Trophoblast cell (in vitro differentiated cells and primary cell): ENCODE measurements around the gene SEMA3G.

Experiments used
- DNase-seq, 2 donors: peaks; one replicate each; pipeline ENCODE4 v3.0.0-alpha.2; 2016
- H2AFZ ChIP-seq: 2 replicates; pipeline ENCODE4 v1.6.1; 2013; ENCODE audit warnings: low read length, moderate library complexity, mild to moderate bottlenecking; ENCODE audit not compliant: insufficient read depth, poor library complexity
- H2AK5ac ChIP-seq: 2 replicates; pipeline ENCODE4 v1.6.1; 2013; ENCODE audit warnings: mild to moderate bottlenecking, low read length
- H2BK120ac ChIP-seq: 2 replicates; pipeline ENCODE4 v1.6.1; 2013; ENCODE audit warnings: low read length, mild to moderate bottlenecking, moderate library complexity; ENCODE audit not compliant: insufficient read depth, poor library complexity
- H2BK12ac ChIP-seq: 2 replicates; pipeline ENCODE4 v1.6.1; 2013; ENCODE audit warnings: mild to moderate bottlenecking, low read length, moderate library complexity
- H2BK5ac ChIP-seq: 2 replicates; pipeline ENCODE4 v1.6.1; 2013; ENCODE audit warnings: low read length, low read depth, moderate library complexity, mild to moderate bottlenecking; ENCODE audit not compliant: poor library complexity
- H3K14ac ChIP-seq: 2 replicates; pipeline ENCODE4 v1.6.1; 2013; ENCODE audit warnings: mild to moderate bottlenecking, low read length
- H3K18ac ChIP-seq: 2 replicates; pipeline ENCODE4 v1.6.1; 2013; ENCODE audit warnings: mild to moderate bottlenecking, low read length
- H3K23ac ChIP-seq: 2 replicates; pipeline ENCODE4 v1.6.1; 2013; ENCODE audit warnings: low read length
- H3K27ac ChIP-seq: 2 replicates; pipeline ENCODE4 v1.5.1; 2013; ENCODE audit warnings: low read depth, mild to moderate bottlenecking, inconsistent platforms, low read length, moderate library complexity
- H3K27me3 ChIP-seq: 2 replicates; pipeline ENCODE4 v1.6.1; 2013; ENCODE audit warnings: inconsistent platforms, mild to moderate bottlenecking, low read length, moderate library complexity; ENCODE audit not compliant: insufficient read depth
- H3K36me3 ChIP-seq, 2 experiments: 1 replicate in 1 of 2; 2 replicates in 1 of 2; pipeline ENCODE4 v1.6.1; 2013; ENCODE audit warnings: low read length in 2 of 2, mild to moderate bottlenecking in 2 of 2, moderate library complexity in 1 of 2; ENCODE audit not compliant: insufficient read depth in 2 of 2, control insufficient read depth in 1 of 2
- H3K4ac ChIP-seq: 2 replicates; pipeline ENCODE4 v1.6.1; 2013; ENCODE audit warnings: low read depth, mild to moderate bottlenecking, low read length, moderate library complexity
- H3K4me1 ChIP-seq, 2 experiments: 1 replicate in 1 of 2; 2 replicates in 1 of 2; pipeline ENCODE4 v1.6.1; 2013; ENCODE audit warnings: low read length in 2 of 2, mild to moderate bottlenecking in 2 of 2, moderate library complexity in 1 of 2; ENCODE audit not compliant: insufficient read depth in 2 of 2, control insufficient read depth in 1 of 2
- H3K4me2 ChIP-seq: 2 replicates; pipeline ENCODE4 v1.6.1; 2013; ENCODE audit warnings: inconsistent platforms, mild to moderate bottlenecking, low read length, moderate library complexity
- H3K4me3 ChIP-seq: 2 replicates; pipeline ENCODE4 v1.5.1; 2013; ENCODE audit warnings: mild to moderate bottlenecking, low read depth, low read length, inconsistent platforms
- H3K79me1 ChIP-seq: one replicate; pipeline ENCODE4 v1.6.1; 2013; ENCODE audit warnings: low read length
- H3K79me2 ChIP-seq: 2 replicates; pipeline ENCODE4 v1.6.1; 2013; ENCODE audit warnings: low read length, mild to moderate bottlenecking; ENCODE audit not compliant: control insufficient read depth, insufficient read depth, poor library complexity
- H3K9ac ChIP-seq: 2 replicates; pipeline ENCODE4 v1.6.1; 2013; ENCODE audit warnings: mild to moderate bottlenecking, low read length
- H3K9me3 ChIP-seq: 2 replicates; pipeline ENCODE4 v1.6.1; 2013; ENCODE audit warnings: low read depth, mild to moderate bottlenecking, control low read depth, inconsistent platforms, low read length; ENCODE audit not compliant: insufficient read depth
- H4K12ac ChIP-seq: 2 replicates; pipeline ENCODE4 v1.6.1; 2013; ENCODE audit warnings: low read depth, mild to moderate bottlenecking, low read length, moderate library complexity
- H4K8ac ChIP-seq: 2 replicates; pipeline ENCODE4 v1.6.1; 2013; ENCODE audit warnings: low read depth, mild to moderate bottlenecking, low read length, moderate library complexity
- H4K91ac ChIP-seq: one replicate; pipeline ENCODE4 v1.6.1; 2013; ENCODE audit warnings: low read depth, mild to moderate bottlenecking, low read length, moderate library complexity
- WGBS: extraction: QIAGEN DNeasy Blood & Tissue Kit; methylation state at CpG from one replicate; pipeline ENCODE4 v1.1.7; 2013; ENCODE audit warnings: missing lambda C conversion rate; ENCODE audit not compliant: insufficient read length, insufficient coverage; ENCODE audit errors: extremely low coverage; 5-methylcytosine and 5-hydroxymethylcytosine counted together

SEMA3G gene

GRCh38 chr3:52420388-52420787 lies 24.5 kb downstream of the SEMA3G start:
- no peak for DNase-seq
- Histone ChIP-seq H3K9ac (no peak overlapping the region), H3K14ac (no peak overlapping the region), H2AFZ (no peak overlapping the region), H3K23ac (no peak overlapping the region), H4K8ac (no peak overlapping the region), H3K4me2 (no peak overlapping the region), H2BK120ac (no peak overlapping the region), H3K27ac (no peak overlapping the region), H3K9me3 (no peaks in the 10 kb centered on the region), H3K79me1 (no peaks in the 10 kb centered on the region), H3K27me3 (no peaks in the 10 kb centered on the region), H3K4me3 (no peak overlapping the region), H4K91ac (no peak overlapping the region), H3K4me1 (no peaks in the 10 kb centered on the region), H3K79me2 (no peaks in the 10 kb centered on the region), H4K12ac (no peak overlapping the region), H3K18ac (no peak overlapping the region), H2BK5ac (no peak overlapping the region), H3K36me3 (no peaks in the 10 kb centered on the region), H2BK12ac (no peak overlapping the region), H3K4ac (no peak overlapping the region), H2AK5ac (no peak overlapping the region)
- no CpG with 5 or more reads among the region's 2 CpGs for WGBS

GRCh38 chr3:52415800-52416199 lies 29.1 kb downstream of the SEMA3G start:
- H3K27me3 ChIP-seq = no peaks in the 10 kb centered on the region
- no peak overlapping the region for H3K4me3 ChIP-seq
- H3K9ac ChIP-seq = no peak overlapping the region
- H3K4me2 ChIP-seq = no peak overlapping the region
- no peak overlapping the region for H2BK120ac ChIP-seq
- H3K9me3 ChIP-seq = no peaks in the 10 kb centered on the region
- no peak overlapping the region for H4K8ac ChIP-seq
- no peak overlapping the region for H2BK5ac ChIP-seq
- no peaks in the 10 kb centered on the region for H3K79me1 ChIP-seq
- no peak overlapping the region for H2AK5ac ChIP-seq
- no peak overlapping the region for H3K4ac ChIP-seq
- H2AFZ ChIP-seq = no peak overlapping the region
- no peaks in the 10 kb centered on the region for H3K79me2 ChIP-seq
- H4K91ac ChIP-seq = no peak overlapping the region
- no peak for DNase-seq
- no peak overlapping the region for H3K27ac ChIP-seq
- WGBS = no CpG with 5 or more reads among the region's 3 CpGs
- H3K23ac ChIP-seq = no peak overlapping the region
- H4K12ac ChIP-seq = no peak overlapping the region
- H3K36me3 ChIP-seq = no peaks in the 10 kb centered on the region
- no peak overlapping the region for H3K14ac ChIP-seq
- H3K4me1 ChIP-seq = peaks cover 4 to 6% of the 10 kb centered on the region in 2 experiments
- H3K18ac ChIP-seq = no peak overlapping the region
- no peak overlapping the region for H2BK12ac ChIP-seq

- Histone ChIP-seq H3K27me3 (no peaks in the 10 kb centered on the region), H2BK5ac (no peak overlapping the region), H3K79me2 (peaks cover 9% of the 10 kb centered on the region), H3K14ac (no peak overlapping the region), H2BK12ac (no peak overlapping the region), H3K23ac (peak overlapping the region; percentile 8), H3K79me1 (peaks cover 10% of the 10 kb centered on the region), H3K9ac (no peak overlapping the region), H4K12ac (no peak overlapping the region), H2BK120ac (no peak overlapping the region), H4K91ac (no peak overlapping the region), H3K4me1 (peaks cover 8 to 13% of the 10 kb centered on the region in 2 experiments), H3K9me3 (peaks cover 1% of the 10 kb centered on the region), H3K36me3 (peaks cover 43 to 46% of the 10 kb centered on the region in 2 experiments), H3K4me3 (no peak overlapping the region), H3K4me2 (peak overlapping the region; percentile 78), H3K18ac (no peak overlapping the region), H3K27ac (no peak overlapping the region), H3K4ac (no peak overlapping the region), H4K8ac (no peak overlapping the region), H2AFZ (no peak overlapping the region), H2AK5ac (no peak overlapping the region)
- WGBS = no CpG with 5 or more reads among the region's 8 CpGs
- DNase-seq = no peak
Measured at GRCh38 chr3:52408466-52408865, 36.4 kb downstream of the SEMA3G start.

GRCh38 chr3:52407779-52408178 lies 37.1 kb downstream of the SEMA3G start:
- Histone ChIP-seq H3K9ac (no peak overlapping the region), H3K79me2 (peaks cover 9% of the 10 kb centered on the region), H3K4me3 (no peak overlapping the region), H4K8ac (no peak overlapping the region), H4K12ac (no peak overlapping the region), H2BK5ac (no peak overlapping the region), H3K4me1 (peaks cover 8 to 13% of the 10 kb centered on the region in 2 experiments), H2AK5ac (no peak overlapping the region), H3K23ac (no peak overlapping the region), H3K4ac (no peak overlapping the region), H3K79me1 (peaks cover 10% of the 10 kb centered on the region), H3K4me2 (no peak overlapping the region), H2AFZ (no peak overlapping the region), H3K36me3 (peaks cover 50 to 53% of the 10 kb centered on the region in 2 experiments), H2BK120ac (no peak overlapping the region), H3K14ac (no peak overlapping the region), H3K27ac (no peak overlapping the region), H3K9me3 (peaks cover 4% of the 10 kb centered on the region), H3K18ac (no peak overlapping the region), H2BK12ac (no peak overlapping the region), H3K27me3 (no peaks in the 10 kb centered on the region), H4K91ac (no peak overlapping the region)
- no peak for DNase-seq
- WGBS = no CpG with 5 or more reads among the region's 3 CpGs
